ENCODE data around the gene TIMD4.

GRCh38 chr5:156951359-156951758 lies 11.7 kb downstream of the TIMD4 start:
- TF ChIP-seq RAD21 (IDR thresholded peaks at IDR 0.05; ENCODE audit: low read depth): no peak
- TF ChIP-seq EP300 (IDR thresholded peaks at IDR 0.05; ENCODE audit: borderline replicate concordance): no peak
- TF ChIP-seq REST (IDR thresholded peaks at IDR 0.05; ENCODE audit: low read depth): no peak
- TF ChIP-seq TAF1 (IDR thresholded peaks at IDR 0.05; ENCODE audit: low read depth): no peak
- no peak for TF ChIP-seq USF1 (IDR thresholded peaks at IDR 0.05)
- TF ChIP-seq TEAD4 (IDR thresholded peaks at IDR 0.05): no peak

Measured in Ishikawa (cell line).